ENCODE data around the gene CLEC5A. TPM values are rescaled to one million over a fixed set of nuclear protein-coding genes. Genes with fewer than 3 reads are reported as not detected.

Gene CLEC5A
- total and polyA plus RNA-seq, 2 of the 8 experiments (the other 6 are each of a cell fraction or from before 2014, with no cell fraction given) = not detected

DNA sequence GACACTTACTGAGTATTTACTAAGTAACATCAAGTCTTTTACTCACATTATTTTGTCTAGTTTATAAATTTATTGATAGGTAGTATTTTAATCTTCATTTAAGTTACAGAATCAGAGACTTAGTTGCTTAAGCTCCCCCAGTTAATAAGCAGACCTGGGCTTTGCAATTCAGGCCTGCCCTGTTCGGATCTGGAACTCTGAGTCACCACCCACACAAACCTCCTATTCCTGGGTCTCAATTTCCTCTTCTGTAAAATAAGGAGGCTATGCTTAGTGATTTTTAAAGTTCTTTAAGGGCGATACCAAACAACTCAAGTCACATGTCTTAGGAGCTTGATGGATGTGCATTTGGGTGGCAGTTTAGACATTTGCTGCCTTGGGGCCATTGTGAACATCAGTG, 45.4 kb upstream of the CLEC5A start (continued):
- TF ChIP-seq, protein P1, sequence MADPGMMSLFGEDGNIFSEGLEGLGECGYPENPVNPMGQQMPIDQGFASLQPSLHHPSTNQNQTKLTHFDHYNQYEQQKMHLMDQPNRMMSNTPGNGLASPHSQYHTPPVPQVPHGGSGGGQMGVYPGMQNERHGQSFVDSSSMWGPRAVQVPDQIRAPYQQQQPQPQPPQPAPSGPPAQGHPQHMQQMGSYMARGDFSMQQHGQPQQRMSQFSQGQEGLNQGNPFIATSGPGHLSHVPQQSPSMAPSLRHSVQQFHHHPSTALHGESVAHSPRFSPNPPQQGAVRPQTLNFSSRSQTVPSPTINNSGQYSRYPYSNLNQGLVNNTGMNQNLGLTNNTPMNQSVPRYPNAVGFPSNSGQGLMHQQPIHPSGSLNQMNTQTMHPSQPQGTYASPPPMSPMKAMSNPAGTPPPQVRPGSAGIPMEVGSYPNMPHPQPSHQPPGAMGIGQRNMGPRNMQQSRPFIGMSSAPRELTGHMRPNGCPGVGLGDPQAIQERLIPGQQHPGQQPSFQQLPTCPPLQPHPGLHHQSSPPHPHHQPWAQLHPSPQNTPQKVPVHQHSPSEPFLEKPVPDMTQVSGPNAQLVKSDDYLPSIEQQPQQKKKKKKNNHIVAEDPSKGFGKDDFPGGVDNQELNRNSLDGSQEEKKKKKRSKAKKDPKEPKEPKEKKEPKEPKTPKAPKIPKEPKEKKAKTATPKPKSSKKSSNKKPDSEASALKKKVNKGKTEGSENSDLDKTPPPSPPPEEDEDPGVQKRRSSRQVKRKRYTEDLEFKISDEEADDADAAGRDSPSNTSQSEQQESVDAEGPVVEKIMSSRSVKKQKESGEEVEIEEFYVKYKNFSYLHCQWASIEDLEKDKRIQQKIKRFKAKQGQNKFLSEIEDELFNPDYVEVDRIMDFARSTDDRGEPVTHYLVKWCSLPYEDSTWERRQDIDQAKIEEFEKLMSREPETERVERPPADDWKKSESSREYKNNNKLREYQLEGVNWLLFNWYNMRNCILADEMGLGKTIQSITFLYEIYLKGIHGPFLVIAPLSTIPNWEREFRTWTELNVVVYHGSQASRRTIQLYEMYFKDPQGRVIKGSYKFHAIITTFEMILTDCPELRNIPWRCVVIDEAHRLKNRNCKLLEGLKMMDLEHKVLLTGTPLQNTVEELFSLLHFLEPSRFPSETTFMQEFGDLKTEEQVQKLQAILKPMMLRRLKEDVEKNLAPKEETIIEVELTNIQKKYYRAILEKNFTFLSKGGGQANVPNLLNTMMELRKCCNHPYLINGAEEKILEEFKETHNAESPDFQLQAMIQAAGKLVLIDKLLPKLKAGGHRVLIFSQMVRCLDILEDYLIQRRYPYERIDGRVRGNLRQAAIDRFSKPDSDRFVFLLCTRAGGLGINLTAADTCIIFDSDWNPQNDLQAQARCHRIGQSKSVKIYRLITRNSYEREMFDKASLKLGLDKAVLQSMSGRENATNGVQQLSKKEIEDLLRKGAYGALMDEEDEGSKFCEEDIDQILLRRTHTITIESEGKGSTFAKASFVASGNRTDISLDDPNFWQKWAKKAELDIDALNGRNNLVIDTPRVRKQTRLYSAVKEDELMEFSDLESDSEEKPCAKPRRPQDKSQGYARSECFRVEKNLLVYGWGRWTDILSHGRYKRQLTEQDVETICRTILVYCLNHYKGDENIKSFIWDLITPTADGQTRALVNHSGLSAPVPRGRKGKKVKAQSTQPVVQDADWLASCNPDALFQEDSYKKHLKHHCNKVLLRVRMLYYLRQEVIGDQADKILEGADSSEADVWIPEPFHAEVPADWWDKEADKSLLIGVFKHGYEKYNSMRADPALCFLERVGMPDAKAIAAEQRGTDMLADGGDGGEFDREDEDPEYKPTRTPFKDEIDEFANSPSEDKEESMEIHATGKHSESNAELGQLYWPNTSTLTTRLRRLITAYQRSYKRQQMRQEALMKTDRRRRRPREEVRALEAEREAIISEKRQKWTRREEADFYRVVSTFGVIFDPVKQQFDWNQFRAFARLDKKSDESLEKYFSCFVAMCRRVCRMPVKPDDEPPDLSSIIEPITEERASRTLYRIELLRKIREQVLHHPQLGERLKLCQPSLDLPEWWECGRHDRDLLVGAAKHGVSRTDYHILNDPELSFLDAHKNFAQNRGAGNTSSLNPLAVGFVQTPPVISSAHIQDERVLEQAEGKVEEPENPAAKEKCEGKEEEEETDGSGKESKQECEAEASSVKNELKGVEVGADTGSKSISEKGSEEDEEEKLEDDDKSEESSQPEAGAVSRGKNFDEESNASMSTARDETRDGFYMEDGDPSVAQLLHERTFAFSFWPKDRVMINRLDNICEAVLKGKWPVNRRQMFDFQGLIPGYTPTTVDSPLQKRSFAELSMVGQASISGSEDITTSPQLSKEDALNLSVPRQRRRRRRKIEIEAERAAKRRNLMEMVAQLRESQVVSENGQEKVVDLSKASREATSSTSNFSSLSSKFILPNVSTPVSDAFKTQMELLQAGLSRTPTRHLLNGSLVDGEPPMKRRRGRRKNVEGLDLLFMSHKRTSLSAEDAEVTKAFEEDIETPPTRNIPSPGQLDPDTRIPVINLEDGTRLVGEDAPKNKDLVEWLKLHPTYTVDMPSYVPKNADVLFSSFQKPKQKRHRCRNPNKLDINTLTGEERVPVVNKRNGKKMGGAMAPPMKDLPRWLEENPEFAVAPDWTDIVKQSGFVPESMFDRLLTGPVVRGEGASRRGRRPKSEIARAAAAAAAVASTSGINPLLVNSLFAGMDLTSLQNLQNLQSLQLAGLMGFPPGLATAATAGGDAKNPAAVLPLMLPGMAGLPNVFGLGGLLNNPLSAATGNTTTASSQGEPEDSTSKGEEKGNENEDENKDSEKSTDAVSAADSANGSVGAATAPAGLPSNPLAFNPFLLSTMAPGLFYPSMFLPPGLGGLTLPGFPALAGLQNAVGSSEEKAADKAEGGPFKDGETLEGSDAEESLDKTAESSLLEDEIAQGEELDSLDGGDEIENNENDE (IDR thresholded peaks at IDR 0.05; ENCODE audit: insufficient replicate concordance, low read length) = no peak
- TF ChIP-seq CBX8 (IDR thresholded peaks at IDR 0.05; ENCODE audit: borderline replicate concordance, low read depth, low read length) (no peak), SIRT6 (IDR thresholded peaks at IDR 0.05; ENCODE audit: low read length) (no peak), SIX5 (IDR thresholded peaks at IDR 0.05; ENCODE audit: low read depth, low read length) (no peak), POLR2AphosphoS5 (IDR thresholded peaks at IDR 0.05; ENCODE audit: low read depth, low read length) (no peak), JUND (IDR thresholded peaks at IDR 0.05; ENCODE audit: low read length) (no peak)
- TF ChIP-seq, protein P2, sequence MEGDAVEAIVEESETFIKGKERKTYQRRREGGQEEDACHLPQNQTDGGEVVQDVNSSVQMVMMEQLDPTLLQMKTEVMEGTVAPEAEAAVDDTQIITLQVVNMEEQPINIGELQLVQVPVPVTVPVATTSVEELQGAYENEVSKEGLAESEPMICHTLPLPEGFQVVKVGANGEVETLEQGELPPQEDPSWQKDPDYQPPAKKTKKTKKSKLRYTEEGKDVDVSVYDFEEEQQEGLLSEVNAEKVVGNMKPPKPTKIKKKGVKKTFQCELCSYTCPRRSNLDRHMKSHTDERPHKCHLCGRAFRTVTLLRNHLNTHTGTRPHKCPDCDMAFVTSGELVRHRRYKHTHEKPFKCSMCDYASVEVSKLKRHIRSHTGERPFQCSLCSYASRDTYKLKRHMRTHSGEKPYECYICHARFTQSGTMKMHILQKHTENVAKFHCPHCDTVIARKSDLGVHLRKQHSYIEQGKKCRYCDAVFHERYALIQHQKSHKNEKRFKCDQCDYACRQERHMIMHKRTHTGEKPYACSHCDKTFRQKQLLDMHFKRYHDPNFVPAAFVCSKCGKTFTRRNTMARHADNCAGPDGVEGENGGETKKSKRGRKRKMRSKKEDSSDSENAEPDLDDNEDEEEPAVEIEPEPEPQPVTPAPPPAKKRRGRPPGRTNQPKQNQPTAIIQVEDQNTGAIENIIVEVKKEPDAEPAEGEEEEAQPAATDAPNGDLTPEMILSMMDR (IDR thresholded peaks at IDR 0.05; ENCODE audit: control extremely low read depth in 1 of 3, insufficient read depth in 1 of 3, low read depth in 1 of 3, low read length in 3 of 3) = no peak
- TF ChIP-seq, protein P3, sequence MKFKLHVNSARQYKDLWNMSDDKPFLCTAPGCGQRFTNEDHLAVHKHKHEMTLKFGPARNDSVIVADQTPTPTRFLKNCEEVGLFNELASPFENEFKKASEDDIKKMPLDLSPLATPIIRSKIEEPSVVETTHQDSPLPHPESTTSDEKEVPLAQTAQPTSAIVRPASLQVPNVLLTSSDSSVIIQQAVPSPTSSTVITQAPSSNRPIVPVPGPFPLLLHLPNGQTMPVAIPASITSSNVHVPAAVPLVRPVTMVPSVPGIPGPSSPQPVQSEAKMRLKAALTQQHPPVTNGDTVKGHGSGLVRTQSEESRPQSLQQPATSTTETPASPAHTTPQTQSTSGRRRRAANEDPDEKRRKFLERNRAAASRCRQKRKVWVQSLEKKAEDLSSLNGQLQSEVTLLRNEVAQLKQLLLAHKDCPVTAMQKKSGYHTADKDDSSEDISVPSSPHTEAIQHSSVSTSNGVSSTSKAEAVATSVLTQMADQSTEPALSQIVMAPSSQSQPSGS (IDR thresholded peaks at IDR 0.05; ENCODE audit: low read length) = no peak
